ENCODE measurements around the gene NRXN2.

The NRXN2 gene

DNA sequence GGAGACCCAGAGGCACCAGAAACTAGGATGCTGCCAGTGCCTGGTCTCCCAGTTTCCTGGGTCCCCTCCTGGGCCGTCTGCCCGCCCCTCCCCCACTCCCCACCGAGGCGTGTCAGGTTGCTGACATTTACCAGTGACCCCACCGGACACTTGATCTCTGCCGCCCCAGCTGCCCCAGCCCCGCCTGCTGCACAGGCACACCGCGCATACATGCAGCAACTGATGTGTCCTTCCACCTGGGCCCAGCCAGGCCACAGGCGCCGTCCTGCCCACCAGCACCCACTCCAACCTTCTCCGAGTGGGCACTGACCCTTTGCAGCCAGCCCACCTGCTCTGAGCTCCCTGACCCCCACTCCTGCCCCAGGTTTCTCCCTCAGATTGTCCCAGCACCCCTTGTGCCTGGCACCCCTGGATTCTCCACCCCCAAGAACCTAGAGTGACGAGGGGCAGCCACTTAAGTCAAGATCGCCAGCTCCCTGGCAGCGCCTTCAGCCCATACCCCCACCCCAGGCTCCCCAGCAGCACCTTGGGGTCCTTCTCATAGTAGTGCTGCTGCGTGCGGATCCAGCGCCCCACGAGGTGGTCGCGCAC, 36.2 kb upstream of the NRXN2 start:
- no peak for DNase-seq (ENCODE audit: low read depth)

DNA sequence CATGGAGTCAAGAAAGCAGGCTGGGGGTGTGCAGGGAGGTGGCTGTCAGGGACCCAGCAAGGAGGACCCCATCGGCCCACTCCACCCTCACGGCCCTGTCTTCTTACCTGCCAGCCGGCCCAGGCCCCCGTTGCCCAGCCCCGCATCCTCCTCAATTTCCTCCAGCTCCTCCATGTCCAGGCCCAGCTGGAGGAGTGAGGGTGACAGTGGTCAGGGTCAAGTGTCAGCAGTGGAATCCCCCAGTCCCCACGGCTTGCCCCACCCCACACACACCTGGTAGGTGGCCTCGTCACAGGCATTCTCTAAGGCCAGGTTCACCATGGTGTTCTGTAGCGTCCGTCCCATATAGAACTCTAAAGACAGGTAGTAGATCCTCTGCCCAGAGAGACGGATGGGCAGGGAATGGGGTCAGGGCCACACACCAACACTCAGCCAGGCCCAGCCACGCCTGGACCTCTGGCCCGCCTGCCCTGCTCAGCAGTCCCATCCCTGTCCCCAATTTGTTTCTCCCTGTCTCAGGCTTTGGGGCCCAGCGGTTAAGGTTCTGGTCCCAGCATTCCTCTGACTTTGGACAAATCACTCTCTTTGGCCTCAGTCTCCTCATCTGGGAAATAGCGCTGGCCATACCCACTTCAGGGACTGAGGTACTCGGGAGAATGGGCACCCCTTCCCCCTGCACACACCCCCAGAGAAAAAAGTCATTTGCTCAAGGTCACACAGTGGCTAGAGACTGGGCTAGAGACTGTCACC, 35.5 kb upstream of the NRXN2 start:
- DNase-seq (ENCODE audit: low read depth), result no peak

DNA sequence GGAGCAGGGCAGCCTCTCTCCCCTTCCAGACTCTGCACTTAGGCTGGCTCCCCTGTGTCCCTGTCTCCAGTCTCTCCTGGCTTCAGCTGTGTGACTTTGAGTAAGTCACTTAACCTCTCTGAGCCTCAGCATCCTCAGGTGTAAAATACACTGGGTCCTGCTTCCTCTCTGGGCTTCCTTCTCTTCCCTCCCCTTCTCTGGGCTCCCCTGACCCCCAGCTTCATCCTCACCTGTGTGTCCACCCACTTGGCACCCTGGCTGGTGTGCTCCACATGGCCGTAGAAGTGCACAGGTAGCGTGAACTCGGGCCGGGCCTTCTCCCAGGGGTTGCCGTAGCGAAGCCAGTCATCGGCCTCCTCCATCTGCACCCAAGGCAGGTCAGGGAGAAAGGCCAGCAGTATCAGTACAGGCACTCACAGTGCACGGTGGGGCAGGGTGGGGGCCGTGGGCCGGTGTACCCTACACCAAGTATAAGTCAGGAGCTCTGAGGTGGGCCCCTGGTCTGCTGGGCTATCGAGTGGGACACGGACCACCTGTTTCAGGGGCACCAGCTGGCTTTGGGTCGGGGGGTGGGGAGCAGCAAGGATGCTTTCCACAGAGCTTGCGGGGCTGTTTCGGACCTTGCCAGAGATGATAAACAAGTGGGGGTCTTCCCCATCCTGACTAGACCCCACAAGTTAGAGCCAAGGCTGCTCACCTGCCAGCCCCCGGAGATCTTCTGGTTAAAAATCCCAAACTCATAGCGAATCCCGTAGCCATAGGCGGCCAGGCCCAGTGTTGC, 34.7 kb upstream of the NRXN2 start:
- no peak for DNase-seq (ENCODE audit: low read depth)

DNA sequence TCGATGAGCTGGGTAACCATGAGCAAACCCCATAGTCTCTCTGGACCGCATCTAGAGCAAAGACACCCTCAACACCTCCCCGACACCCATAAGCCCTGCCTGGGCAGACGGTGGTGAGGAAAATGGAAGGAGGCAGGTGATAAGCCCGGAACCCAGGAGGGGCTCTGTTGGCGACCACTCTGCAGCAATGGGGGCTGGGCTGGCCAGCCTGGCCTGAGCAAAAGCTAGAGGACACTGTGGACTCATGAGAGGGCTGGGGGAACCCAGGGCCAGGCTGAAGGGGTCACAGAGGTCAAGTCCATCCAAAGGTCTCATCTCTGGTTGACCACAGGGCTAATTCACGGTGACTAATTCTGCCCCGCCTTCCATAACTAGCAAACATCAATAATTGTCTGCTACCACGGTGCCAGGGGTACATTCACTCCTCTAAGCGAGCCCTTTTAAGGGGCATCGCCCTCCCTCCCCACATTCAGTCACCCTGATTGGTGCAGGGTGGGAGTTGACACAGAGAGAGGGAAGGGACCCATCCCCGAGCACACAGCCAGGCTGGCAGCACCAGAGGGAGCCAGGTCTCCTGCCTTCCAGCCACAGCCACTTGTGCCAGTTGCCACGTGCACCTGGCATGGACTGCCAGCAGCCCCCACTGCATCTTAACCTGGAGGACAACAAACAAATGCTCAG, 32.8 kb upstream of the NRXN2 start:
- no peak for DNase-seq (ENCODE audit: low read depth)

DNA sequence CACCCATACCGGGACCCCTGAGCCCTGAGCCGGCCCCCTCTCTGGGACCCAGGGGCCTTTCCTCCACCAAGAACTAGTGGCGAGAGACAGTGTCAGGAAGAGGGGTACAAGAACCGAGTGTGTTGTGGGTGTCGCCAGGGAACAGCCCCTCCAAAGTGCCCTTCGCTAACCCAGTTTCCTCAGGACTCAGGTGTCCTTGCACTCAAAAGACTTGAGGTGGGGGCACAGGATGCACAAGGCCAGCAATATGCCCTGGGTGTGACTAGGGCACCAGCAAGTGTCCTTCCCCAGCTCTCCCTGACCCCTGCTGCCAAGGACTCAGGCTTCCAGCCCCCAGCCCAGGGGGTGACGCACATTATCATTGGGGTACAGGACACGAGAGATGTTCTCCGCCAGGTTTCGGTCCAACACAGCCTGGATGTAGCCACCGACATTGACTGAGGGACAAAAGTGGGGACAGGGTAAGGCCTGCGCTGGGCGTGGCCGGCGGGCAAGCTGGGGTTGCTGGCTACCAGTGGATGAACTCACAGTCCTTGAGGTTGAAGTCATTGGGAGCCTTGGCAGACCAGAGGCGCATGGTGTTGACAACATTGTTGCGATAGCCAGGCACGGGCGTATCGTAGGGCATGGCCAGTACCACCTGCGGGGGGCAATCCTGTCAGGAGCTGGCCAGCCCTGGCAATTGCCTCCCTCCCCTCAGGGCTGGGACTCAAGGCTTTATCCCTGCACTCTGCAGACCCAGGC, 32.1 kb upstream of the NRXN2 start:
- DNase-seq (ENCODE audit: low read depth), result no peak

DNA sequence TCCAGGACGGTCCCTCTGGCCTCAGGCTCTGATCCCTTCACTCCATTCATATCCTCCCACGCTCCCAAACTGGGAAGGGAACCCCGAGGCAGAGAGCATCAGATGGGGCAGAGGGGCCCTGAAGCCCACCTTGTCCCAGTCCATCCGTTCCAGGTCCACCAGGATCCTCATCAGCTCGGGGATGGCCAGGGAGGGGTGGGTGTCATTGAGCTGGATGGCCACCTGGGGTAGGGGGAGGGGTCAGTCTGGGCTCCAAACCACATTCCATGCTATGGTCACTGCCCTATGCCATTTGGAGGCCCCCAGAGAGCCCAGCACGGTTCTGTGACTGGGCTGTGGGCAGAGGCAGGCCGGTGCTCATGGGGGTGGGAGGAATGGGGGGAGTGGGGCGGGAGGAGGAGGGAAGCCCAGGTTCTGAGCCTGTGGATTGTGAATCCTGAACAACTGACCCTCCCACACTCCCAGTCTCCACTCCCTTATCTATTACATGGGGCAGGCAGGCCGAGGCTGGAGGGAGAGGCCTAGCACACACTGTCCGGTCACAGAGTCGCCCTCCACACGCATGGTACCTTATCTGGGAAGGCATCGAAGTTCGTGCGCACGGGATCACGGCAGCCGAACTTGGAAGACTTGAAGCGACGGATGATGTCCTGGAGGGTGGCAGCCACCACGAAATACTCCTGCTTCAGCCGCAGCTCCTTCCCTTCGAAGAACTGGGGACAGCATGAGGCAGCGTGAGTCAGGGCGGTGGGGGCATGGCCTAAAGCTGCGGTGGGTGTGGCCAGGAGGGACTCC, 31.3 kb upstream of the NRXN2 start:
- DNase-seq (ENCODE audit: low read depth), result no peak

DNA sequence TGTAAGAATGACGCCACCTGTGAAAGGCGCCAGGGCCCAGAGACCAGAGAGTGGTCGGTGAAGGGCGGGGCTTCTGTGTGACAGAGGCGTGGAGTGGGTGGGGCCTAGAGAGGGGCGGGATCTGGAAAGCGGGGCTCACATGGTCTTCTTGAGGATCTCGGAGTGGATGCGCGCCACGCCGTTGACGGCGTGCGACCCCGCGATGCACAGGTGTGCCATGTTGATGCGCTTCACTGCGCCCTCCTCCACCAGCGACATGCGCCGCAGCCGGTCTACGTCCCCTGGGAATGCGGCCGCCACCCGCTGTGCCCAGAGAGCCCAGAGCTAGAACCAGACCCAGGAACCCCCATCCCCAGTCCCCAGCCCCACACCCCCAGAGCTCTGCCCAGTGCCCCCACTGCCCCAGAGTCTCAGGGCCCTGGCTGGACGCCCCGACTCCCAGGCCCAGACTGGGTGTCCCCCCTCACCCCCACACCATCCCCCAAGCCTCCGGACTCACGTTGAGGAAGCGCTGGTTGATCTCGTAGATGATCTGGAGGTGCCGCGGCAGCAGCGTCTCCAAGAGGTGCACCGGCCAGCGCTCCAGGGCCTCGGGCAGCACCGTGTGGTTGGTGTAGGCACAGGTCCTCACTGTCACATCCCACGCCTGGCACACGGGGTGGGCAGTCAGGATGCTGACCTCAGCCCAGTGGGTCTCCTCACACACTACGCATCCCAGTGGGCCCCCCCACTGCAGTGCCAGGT, 30.6 kb upstream of the NRXN2 start:
- DNase-seq (ENCODE audit: low read depth), result no peak

DNA sequence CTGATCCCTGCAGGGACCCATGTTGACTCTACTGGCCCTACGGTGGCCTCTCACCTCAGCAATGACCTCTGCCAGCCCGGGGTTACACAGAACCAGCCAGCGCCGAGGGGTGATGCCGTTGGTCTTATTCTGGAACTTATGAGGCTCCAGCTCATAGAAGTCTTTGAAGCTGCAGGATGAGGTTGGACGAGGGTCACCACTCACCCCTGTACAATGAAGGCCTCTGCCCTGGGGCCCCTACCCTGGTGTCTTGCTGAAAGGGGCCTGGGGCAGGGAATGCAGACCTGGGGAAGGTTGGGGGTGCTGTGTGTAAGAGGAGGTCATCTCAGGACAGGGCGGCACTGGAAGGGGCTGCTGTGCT, 30.0 kb upstream of the NRXN2 start:
- DNase-seq (ENCODE audit: low read depth), result no peak

DNA sequence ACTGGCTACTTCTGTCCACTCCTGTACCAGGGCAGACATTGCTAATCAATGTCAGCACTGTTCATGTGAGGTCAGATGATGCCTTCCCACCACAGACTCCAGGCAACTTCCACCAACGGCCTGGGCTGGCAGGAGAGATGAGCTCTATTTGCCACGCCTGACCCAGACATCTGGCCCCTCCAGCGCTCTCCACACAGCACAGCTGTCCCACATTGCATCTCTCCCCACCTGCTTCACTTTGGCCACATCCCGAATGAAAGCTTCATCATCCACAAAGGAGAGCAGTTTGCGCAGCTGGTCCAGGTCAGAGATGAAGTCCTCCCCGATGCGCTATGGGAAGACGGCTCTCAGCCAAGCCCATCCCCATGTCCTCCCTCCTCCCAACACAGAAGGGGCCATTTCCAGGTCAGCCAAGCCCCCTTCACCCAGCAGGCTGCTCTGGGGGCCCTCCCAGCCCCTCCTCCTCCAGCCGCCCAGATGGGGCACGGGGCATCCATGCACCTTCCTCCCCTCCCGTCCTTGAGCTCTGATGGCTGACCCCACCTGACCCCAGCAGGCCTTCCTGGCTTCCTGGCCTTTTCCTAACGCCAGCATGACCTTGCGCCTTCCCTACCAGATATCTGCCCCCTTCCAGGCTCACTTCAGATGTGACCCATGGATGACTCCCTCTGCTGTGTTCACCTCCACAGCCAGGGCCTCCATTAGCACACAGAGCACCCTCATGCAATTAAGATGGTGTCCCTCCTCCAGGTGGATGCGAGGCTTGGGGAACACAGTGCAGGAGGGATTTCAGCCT, 29.4 kb upstream of the NRXN2 start:
- DNase-seq (ENCODE audit: low read depth), result no peak

DNA sequence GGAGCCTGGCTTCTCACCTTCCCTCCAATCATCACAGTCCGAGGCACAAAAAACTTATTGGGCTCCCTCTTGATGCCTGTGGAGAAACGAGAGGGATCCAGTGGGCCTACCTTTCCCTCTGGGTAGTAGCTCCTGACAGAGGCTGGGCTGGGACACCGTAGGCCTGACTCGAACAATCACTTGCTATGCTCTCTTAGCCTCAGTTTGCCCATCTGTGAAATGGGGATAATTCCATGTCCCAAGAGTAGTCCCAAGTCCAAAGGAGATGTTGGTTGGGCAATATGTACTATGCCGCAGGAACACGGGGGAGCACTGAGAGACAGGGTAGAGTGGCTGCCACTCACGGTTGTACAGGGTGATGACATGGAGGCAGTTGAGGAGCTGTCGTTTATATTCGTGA, 28.6 kb upstream of the NRXN2 start:
- no peak for DNase-seq (ENCODE audit: low read depth)

DNA sequence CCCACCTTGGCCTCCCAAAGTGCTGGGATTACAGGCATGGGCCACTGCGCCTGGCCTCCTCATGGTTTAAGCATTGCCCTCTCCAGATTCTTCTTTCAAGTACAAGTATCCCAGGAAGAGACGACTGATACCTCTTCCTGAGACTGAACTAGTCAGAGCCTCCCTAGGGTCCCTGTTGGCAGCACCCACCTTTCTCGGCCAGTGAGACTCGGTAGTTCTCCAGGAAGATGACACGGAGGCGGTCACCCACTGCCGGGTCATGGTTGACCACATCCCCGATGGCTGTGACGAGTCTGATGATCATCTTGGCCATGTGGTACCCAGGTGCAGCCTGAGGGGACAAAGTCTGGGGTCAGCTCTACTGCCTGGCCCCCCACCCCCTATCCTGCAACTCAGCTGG, 28.1 kb upstream of the NRXN2 start:
- DNase-seq (ENCODE audit: low read depth), result no peak

DNA sequence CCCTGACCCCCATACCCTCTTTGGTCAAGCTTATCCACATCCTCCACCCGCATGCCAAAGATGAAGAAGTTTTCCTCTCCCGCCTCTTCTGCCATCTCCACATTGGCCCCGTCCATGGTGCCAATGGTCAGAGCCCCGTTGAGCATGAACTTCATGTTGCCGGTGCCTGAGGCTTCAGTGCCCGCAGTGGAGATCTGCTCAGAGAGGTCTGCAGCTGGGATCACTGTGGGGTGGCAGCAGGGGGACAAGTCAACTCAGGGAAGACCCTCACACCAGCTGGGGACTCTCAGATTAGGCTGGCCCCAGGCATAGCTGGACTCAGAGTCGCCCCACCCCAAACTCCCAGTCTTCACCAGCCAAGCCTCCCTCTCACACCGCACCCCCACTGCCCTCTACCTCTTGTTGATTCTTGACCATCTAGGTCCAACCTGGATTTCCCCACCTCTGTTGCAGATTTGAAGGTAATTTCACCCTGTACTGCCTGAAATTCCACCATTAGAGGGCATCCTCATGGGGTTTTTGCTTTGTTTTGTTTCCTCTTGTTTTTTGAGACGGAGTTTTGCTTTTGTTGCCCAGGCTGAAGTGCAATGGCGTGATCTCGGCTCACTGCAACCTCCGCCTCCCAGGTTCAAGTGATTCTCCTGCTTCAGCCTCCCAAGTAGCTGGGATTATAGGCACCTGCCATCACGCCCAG, 27.5 kb upstream of the NRXN2 start:
- no peak for DNase-seq (ENCODE audit: low read depth)

DNA sequence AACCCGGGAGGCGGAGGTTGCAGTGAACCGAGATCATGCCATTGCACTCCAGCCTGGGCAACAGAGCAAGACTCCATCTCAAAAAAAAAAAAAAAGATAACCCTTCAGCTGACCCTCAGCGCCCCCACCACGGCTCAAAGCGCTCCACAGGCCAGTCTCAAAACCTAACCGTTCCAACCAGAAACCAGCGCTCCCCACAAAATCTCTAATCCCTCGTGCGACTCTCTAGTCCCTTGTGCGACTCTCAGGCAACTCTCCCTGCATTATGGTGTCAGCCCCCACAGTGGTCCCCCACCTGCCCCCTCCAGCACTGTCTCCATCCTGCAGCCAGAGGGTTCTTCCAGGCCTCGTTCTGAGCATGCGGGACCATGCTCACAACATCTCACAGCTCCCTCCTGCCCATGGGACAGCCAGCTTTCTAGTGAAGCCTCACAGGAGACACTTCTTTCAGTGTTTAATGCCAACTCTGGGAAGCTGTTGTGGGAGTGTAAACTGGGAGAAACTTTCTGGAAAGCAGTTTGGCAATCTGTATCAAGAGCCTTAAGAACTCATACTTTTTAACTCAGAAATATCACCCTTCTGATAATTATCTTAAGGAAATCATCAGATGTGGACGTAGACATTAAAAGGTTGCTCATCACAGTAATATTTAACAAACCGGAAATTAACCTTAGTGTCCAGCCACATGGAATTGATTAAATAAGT, 25.1 kb upstream of the NRXN2 start:
- DNase-seq (ENCODE audit: low read depth), result no peak

DNA sequence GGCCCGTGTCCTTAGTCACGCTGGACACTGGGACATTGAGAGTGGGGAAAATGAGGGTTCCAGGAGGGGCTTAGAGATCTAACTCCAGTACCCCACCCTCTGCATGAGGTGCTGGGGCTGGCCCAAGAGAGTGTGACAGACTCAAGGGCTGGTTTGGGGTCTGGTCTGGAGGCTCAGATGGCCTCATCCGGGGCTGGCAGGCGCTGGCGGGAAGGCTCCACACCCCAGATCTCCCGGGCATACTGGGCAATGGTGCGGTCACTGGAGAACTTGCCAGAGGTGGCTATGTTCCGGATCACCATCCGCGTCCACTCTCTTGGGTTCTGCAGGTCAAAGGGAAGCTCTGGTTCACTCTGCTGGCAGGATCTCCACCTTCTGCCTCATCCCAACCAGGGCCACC, 23.5 kb upstream of the NRXN2 start:
- DNase-seq (ENCODE audit: low read depth), result no peak

DNA sequence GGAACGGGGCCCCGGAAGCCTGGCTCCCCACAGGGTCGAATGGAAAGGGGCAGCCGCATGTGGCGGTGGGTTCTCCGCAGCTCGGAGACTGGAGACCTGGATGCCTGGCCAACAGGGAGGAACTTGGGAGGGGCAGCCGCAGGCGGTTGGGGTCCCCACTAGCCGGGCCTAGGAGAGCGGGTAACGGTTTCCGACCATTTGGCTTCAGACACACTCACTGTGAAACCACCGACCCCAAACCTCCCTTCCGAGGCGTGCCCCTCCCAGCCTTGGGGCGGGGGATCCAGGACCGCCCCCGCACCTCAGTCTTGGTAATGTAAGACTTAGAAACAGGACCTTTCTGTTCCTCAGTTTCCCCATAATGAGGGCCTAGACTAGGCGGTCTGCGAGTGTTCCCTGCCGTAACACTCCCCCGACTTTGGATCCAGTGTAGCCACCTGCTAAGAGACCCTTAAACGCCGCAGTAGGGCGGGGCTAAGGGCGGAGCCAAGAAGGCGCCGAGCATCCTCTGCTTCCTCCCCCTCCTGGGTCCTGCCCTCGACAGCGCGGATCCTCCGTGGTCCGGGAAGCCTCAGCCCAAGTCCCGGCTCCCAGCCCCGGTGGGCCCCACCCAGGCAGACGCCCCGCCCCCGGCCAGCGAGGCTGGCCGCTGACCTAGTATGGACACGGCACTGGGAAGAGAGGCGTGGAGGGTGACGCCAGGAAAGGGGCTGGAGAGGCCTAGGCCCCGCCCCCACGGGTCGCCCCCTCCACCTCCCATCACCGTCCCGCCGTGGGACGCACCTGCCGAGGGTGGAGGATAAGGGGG, 22.7 kb upstream of the NRXN2 start:
- DNase-seq (ENCODE audit: low read depth), result peak; percentile 62

DNA sequence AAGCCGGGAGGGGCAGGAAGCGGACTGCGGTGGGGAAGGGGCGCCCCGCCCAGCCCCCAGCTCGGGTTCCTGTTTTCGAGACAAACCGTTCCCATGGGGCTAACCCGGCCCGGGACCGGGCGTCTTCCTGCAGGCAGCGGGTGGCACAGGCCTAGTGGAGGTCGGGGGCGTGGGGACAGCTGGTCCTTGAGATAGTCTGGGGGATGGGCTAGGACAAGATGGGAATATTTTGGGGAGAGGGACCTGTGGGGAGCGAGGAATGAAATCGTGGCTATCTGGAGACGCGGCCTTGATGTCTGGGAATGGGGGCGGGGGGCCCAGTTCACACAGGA, 22.2 kb upstream of the NRXN2 start:
- DNase-seq (ENCODE audit: low read depth), result peak; percentile 53

DNA sequence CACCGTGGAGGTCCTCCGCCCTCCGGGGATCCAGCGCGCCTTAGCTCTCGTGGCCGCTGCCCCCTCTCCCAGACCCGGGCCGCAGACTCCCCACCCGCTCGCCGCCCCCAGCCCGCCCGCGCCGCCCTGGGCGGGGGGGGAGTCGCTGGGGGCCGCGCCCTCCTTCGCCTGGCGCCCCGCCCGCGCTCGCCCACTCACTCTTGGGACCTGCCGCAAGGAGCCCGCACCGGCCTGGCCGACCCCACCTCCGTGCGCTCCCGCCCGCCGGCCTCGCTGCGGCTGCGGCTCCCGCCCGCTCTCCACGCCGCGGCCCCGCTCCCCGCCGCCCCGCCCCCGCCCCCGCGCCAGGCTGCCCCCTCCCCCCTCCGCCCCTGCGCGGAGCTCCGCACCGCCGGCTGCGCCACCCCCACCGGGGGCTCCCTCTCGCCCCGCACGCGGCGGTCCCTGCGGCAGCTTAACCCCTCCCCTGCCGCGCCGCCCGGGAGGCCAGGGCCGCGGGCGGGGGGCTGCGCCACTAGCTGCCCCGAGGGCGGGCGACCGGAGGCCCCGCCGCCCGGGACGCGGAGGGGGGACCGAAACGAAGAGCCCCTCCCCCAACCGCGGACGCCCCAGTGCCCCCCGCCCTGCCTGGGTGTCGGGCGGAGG, 21.7 kb upstream of the NRXN2 start:
- no peak for DNase-seq (ENCODE audit: low read depth)

Data from stimulated activated CD8-positive, alpha-beta memory T cell treated with anti-CD3 and anti-CD28 coated beads, Interleukin-15, amount 100 ng/mL, for 1 hour (primary cell).